ENCODE results near the gene ENPP5.

ENPP5 gene

DNA sequence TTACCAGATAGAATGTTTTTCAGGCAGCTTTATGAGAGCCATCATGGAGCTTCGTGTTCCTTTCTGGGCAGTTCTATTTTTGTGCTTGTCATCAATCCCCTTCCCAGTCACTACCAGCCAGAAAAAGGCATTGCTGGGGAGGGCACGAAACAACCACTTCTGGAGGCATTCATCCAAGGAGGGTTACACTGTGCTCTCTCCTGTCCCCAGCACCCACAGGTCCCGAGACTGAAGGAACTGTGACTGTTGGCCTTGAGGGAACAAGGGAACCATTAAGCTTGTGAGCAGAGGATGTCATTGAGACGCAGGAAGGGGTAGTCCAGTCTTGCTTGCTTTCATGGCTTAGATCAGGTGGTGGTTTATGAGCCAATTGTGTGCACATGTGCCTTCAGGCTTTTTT lies 20.1 kb upstream of the ENPP5 start:
- Histone ChIP-seq H3K27me3 (no peaks in the 10 kb centered on the region), H3K9me3 (no peaks in the 10 kb centered on the region), H3K4me3 (no peak overlapping the region), H3K4me1 (peaks cover 0 to 65% (median 16%) of the 10 kb centered on the region in 4 donors), H3K27ac (peak overlapping the region; percentile 79 to 85), H3K36me3 (no peaks in the 10 kb centered on the region)
- peak; percentile 36 to 84 for DNase-seq
- intact Hi-C loops (cut with DNase I; ENCODE audit: low total_unique reads) = no loop called here
- TF ChIP-seq, protein P1, sequence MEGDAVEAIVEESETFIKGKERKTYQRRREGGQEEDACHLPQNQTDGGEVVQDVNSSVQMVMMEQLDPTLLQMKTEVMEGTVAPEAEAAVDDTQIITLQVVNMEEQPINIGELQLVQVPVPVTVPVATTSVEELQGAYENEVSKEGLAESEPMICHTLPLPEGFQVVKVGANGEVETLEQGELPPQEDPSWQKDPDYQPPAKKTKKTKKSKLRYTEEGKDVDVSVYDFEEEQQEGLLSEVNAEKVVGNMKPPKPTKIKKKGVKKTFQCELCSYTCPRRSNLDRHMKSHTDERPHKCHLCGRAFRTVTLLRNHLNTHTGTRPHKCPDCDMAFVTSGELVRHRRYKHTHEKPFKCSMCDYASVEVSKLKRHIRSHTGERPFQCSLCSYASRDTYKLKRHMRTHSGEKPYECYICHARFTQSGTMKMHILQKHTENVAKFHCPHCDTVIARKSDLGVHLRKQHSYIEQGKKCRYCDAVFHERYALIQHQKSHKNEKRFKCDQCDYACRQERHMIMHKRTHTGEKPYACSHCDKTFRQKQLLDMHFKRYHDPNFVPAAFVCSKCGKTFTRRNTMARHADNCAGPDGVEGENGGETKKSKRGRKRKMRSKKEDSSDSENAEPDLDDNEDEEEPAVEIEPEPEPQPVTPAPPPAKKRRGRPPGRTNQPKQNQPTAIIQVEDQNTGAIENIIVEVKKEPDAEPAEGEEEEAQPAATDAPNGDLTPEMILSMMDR (IDR thresholded peaks at IDR 0.05) = no peak

DNA sequence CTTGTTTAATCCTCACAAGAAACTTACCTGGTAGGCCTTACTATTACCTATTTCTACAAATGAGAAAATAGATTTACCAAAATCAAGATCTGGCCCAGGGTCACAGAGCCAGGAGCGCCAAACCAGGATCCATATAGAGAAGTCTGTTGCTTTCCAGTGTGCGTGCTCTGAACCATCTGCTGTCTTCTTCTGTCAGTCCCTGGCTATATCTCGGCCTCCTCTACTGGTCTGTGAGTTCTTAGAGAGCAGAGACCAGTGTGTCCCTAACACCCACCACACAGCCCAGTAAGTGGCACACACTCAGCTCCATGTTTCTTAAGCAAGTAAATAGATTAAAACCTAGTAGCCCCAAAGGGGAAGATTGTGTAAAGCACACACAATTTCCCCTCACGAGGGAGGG lies 18.9 kb upstream of the ENPP5 start:
- no peaks in the 10 kb centered on the region for H3K36me3 ChIP-seq
- H3K27ac ChIP-seq = peak overlapping the region; percentile 79 to 85
- H3K27me3 ChIP-seq = no peaks in the 10 kb centered on the region
- TF ChIP-seq, protein P1 (IDR thresholded peaks at IDR 0.05) = no peak
- no peak for DNase-seq
- intact Hi-C loops (cut with DNase I; ENCODE audit: low total_unique reads) = no loop called here
- H3K4me1 ChIP-seq = peaks cover 0 to 76% (median 21%) of the 10 kb centered on the region in 4 donors
- no peak overlapping the region for H3K4me3 ChIP-seq
- H3K9me3 ChIP-seq = no peaks in the 10 kb centered on the region

DNA sequence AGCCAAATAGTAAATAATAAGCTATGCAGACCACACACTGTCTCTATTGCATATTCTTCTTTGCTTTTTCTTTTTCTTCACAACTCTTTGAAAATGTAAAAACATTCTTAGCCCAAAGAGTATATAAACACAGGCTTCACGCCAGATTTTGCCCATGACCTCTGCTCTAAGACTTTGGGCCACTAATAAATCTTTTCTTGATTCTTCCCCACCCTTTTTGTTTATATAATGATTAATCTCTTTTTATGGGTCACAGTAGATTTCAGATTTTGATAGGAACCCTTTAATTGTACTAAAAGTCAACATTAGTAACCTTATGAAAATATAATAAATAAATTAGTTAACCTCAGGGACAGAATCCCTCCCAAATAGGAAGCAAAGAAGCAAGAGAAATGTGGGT lies 15.8 kb upstream of the ENPP5 start:
- Histone ChIP-seq H3K4me3 (no peak overlapping the region), H3K27me3 (no peaks in the 10 kb centered on the region), H3K36me3 (no peaks in the 10 kb centered on the region), H3K9me3 (no peaks in the 10 kb centered on the region), H3K4me1 (peaks cover 0 to 71% (median 23%) of the 10 kb centered on the region in 4 donors), H3K27ac (peak overlapping the region; percentile 46)
- intact Hi-C loops (cut with DNase I; ENCODE audit: low total_unique reads) = no loop called here
- TF ChIP-seq, protein P1 (IDR thresholded peaks at IDR 0.05) = no peak
- DNase-seq = no peak

DNA sequence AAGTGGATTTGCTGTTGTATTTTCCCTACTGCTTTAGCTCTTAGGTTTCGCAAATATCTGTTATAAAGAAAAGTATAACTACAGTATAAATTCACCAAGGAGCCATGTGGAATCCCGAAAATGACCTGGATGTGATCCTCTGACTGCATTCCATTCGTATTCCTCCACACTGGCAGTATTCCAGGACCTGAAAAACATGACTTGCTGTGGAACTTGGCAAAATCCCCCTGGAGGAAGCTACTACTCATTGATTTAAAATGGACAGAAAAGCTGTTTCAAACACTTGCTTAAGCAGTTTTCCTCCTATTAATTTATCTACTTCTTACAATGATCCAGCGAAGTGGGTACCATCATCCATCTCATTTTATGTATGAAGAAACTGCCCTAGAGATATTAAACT lies 13.3 kb upstream of the ENPP5 start:
- no peaks in the 10 kb centered on the region for H3K27me3 ChIP-seq
- intact Hi-C loops (cut with DNase I; ENCODE audit: low total_unique reads) = no loop called here
- no peak overlapping the region for H3K4me3 ChIP-seq
- peaks cover 0 to 46% (median 14%) of the 10 kb centered on the region in 4 donors for H3K4me1 ChIP-seq
- no peak for DNase-seq
- TF ChIP-seq, protein P1 (IDR thresholded peaks at IDR 0.05) = peak; percentile 21 to 22
- H3K9me3 ChIP-seq = no peaks in the 10 kb centered on the region
- no peaks in the 10 kb centered on the region for H3K36me3 ChIP-seq
- H3K27ac ChIP-seq = peak overlapping the region; percentile 44 to 50

DNA sequence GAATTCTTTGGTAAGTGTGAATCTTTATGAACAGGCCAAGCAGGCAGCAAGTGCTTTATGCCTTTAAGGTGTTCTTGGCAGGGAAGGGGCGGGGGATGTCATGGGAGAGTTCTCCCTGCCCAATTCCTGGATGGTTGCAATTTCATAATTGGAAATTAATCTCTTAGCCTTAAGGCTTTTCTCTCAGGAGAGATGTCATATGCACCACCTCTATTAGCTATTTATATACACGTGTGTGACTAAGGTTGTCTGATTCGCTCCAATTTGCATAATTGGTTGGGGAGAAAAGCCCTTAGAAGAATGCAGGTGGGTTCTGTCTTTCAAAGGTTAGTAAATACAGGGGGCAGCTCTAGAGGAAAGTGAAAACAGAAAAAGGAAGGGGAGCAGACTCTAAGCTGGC lies 5.2 kb upstream of the ENPP5 start:
- Histone ChIP-seq H3K27me3 (no peaks in the 10 kb centered on the region), H3K36me3 (no peaks in the 10 kb centered on the region), H3K9me3 (no peaks in the 10 kb centered on the region), H3K4me3 (no peak overlapping the region), H3K4me1 (peaks cover 0 to 7% (median under 1%) of the 10 kb centered on the region in 4 donors), H3K27ac (no peak overlapping the region)
- TF ChIP-seq, protein P1 (IDR thresholded peaks at IDR 0.05) = no peak
- no peak for DNase-seq
- intact Hi-C loops (cut with DNase I; ENCODE audit: low total_unique reads) = no loop called here

DNA sequence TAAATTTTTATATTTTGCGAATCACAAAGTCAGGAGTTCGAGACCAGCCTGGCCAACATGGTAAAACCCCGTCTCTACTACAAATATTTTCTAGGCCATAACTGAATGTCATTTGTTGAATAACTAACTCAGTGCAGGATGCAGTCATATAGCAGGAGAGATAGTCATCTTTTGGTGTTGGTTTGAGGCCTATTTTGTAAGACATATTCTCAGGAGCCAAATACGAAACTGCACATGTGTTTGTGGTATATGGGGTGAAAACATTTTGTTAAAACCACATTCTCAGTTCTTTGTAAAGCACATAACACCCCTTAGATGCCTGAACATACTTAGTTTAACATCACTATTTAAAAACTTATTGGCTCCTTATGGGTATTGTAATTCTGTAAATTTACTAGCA lies 4.7 kb upstream of the ENPP5 start:
- DNase-seq = no peak
- Histone ChIP-seq H3K36me3 (no peaks in the 10 kb centered on the region), H3K4me3 (no peak overlapping the region), H3K27me3 (no peaks in the 10 kb centered on the region), H3K27ac (no peak overlapping the region), H3K4me1 (peaks cover 0 to 12% (median 1%) of the 10 kb centered on the region in 4 donors), H3K9me3 (no peaks in the 10 kb centered on the region)
- TF ChIP-seq, protein P1 (IDR thresholded peaks at IDR 0.05) = no peak
- intact Hi-C loops (cut with DNase I; ENCODE audit: low total_unique reads) = no loop called here
